Measurements from ENCODE around the gene LCP2.

DNA sequence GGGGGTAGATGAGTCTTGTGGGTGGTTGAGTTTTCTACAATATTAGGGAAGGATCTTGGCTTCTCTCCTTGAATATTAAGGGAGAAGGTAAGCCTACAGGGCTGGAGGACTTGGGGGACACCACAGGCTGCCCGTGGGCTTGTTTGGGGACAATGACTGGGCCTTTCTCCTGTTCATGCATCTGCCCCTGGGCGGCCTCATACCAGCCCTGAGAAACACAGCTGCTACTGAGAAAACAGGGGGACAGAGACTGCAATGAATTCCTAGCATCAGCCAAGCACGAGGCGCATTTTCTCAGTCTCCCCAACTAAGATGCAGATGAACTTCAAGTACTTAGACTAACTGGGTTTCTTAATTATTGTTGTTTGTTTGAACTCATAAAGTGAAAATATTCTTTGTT is 40.2 kb downstream of the LCP2 start:
- no peak for TF ChIP-seq POLR2A (IDR thresholded peaks at IDR 0.05)
- TF ChIP-seq, protein P1, sequence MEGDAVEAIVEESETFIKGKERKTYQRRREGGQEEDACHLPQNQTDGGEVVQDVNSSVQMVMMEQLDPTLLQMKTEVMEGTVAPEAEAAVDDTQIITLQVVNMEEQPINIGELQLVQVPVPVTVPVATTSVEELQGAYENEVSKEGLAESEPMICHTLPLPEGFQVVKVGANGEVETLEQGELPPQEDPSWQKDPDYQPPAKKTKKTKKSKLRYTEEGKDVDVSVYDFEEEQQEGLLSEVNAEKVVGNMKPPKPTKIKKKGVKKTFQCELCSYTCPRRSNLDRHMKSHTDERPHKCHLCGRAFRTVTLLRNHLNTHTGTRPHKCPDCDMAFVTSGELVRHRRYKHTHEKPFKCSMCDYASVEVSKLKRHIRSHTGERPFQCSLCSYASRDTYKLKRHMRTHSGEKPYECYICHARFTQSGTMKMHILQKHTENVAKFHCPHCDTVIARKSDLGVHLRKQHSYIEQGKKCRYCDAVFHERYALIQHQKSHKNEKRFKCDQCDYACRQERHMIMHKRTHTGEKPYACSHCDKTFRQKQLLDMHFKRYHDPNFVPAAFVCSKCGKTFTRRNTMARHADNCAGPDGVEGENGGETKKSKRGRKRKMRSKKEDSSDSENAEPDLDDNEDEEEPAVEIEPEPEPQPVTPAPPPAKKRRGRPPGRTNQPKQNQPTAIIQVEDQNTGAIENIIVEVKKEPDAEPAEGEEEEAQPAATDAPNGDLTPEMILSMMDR (IDR thresholded peaks at IDR 0.05): no peak
